Measurements from ENCODE around the gene KCNA4.
A peak's percentile ranks its signal among the peaks of the same experiment; 100 is the strongest.
"Not testable (repeated sequence)": the region's sequence is repeated elsewhere in the genome, so short reads cannot be mapped to it uniquely, and the experiment has no call there.

Gene KCNA4

GRCh38 chr11:29996016-29996415 is 20.8 kb downstream of the KCNA4 start:
- DNase-seq (ENCODE audit: low read depth) = no peak

DNA sequence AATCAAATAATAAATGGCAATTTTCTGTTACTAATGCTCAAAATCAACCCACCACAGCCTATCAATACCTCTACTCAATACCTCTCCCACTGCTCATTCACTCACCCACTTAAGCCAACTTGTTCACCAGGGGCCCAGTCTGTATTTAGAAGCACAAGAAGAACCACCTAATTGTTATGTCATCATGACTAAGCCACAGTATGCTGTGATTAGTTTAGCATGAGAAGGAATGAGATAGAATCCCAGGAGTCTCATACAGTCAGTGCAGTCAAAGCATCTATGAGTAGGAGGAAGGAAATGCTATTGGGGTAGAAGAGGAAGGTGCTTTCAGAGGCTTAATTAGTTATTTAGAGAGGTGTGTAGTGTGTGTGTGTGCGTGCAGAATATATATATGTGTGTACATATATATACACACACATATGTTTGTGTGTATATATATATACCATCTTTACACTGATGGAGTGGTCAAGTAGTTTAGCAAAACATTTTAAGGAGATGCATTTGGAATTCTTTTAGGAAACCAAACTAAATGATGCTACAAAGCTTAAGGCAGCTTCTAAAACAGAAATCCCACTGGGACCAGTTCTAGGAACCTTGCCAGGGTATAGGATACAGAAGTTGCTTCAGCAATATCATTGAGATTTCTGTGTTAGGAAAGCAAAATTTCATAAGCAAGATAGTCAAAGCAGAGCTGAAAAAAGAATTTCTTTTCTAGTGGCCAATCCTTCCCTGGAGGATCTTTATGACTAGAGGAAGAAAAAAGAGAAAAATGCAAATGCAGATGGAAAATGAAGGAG is 27.5 kb downstream of the KCNA4 start:
- no peak for DNase-seq (ENCODE audit: low read depth)

GRCh38 chr11:29985248-29985647 is 31.6 kb downstream of the KCNA4 start:
- DNase-seq (ENCODE audit: low read depth) = no peak

DNA sequence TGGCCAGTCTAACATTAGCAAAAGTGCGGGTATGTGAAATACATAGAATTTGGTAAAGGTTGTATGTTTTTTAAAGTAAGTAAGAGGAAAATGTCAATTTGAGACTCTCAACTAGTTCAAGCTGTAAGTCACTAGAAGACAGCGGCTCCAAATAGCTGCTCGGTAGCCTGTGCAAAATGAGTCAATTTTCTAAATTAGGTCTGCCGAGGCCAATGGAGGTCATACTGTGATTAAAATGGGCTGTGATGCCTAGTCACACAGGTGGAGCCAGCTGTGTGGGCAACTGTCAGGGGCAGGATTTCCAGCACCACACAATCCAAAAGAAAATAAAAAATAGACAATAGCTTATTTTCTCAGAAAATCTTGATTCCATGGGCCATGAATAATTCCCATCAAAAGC is 32.3 kb downstream of the KCNA4 start:
- no peak for DNase-seq (ENCODE audit: low read depth)

- DNase-seq (ENCODE audit: low read depth) = no peak
Observed at GRCh38 chr11:29978549-29978948, 38.3 kb downstream of the KCNA4 start.

DNA sequence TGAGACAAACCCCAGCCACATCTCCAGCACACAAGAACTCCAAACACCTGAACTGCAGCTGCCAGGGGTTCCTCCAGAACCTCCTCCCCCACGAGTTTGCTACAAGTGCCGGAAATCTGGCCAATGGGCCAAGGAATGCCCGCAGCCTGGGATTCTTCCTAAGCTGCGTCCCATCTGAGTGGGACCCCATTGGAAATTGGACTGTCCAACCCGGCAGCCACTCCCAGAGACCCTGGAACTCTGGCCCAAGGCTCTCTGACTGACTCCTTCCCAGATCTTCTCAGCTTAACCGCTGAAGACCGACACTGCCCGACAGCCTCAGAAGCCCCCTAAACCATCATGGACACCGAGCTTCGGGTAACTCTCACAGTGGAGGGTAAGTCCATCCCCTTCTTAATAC is 41.2 kb downstream of the KCNA4 start:
- DNase-seq (ENCODE audit: low read depth) = not testable (repeated sequence)

DNA sequence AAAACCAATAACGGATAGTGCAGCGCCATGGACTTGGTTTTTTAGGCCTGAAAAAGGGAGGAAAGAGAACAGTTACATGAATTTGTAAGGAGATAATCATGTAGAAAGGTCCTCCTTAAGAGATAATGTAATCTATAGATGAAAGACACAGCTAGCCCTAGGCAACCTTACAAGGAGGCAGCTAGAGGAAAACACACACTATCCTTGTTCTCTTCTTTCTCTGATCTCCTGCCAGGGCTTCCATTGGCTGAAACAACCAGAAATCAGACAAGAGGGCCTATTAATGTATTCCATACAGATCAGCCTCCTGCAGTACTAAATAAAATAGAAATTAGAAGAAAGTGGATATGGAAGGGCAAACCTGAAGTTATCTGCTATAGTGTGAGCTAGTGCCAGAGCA is 53.0 kb downstream of the KCNA4 start:
- DNase-seq (ENCODE audit: low read depth) = no peak

DNA sequence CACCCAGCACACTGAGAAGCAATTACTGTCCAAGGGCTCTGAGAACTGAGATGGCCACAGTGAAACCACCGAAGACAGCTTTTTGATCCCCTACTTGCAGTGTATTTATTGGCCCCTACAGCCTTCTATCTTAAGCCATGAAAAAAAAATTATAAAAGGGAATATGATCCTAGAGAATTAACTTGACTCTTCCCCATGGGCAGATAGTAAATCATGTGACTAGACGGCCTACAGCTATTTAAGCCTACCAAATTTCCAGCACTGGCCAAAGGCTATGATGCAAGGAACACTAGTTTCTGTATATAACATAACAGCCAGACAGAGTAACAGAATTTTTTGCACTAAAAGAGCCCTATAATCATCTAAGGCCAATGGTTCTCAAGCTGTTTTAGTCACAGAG is 53.8 kb downstream of the KCNA4 start:
- DNase-seq (ENCODE audit: low read depth) = no peak

DNA sequence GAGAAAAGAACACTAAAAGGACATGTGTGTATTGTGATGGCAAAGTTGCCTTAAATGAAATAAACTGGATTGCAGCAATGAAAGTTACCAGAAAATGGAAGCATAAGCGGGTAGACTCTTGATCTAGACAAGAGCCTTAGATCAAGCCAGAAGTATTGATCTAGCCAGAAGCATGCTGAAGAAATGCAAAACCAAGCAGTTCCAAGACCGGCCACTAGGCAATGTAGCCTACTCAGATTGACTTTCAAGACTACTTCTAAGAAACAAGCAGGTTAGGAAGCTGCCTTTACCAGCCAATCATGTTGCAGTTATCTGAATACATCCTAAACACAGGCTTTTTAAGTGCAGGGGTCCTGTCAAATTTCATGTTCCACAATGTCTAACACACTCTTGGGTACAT is 54.6 kb downstream of the KCNA4 start:
- peak; percentile 4 for DNase-seq (ENCODE audit: low read depth)

Data from ELR (cell line).